ENCODE results near the gene NADSYN1. TPM values are rescaled to one million over a fixed set of nuclear protein-coding genes. Genes with fewer than 3 reads are reported as not detected.
A peak's percentile ranks its signal among the peaks of the same experiment; 100 is the strongest.

NADSYN1 gene
- total and polyA plus RNA-seq, 2 of the 13 experiments (the other 11 are each of a cell fraction or from before 2014, with no cell fraction given), result 35.7 to 51.5 TPM

- no peaks in the 10 kb centered on the region for H3K79me2 ChIP-seq (ENCODE audit: insufficient read depth, low read length)
- TF ChIP-seq TSC22D2 (CRISPR knock-in tag; IDR thresholded peaks at IDR 0.05; ENCODE audit: borderline replicate concordance), result no peak
- peak; percentile 41; the same call in 1 of the 2 replicates for TF ChIP-seq RBFOX2 (IDR thresholded peaks at IDR 0.05; ENCODE audit: low read depth, low read length)
- intact Hi-C loops (cut with micrococcal nuclease; ENCODE audit: unreplicated experiment), result no loop called here
- no peak overlapping the region for H2AFZ ChIP-seq (ENCODE audit: low read length)
- in situ Hi-C loops (cut with HindIII; ENCODE audit: extremely low pct_ligation_motif_present, low pct_unique_long_range_greater_than_20kb), result no loop called here
- peaks cover 19% of the 10 kb centered on the region for H3K4me1 ChIP-seq (ENCODE audit: insufficient read depth, low read length)
- no peak overlapping the region for H3K4me3 ChIP-seq (replicated peaks in 1 of 3; ENCODE audit: insufficient read depth in 1 of 3, low read depth in 2 of 3, low read length in 3 of 3)
- H3K9ac ChIP-seq (ENCODE audit: insufficient read depth, low read depth, low read length), result no peak overlapping the region
- CTCF ChIA-PET (ENCODE audit: low intra/inter-chr PET ratio, low total read pairs), result no interaction called here
- ATAC-seq (no peak), FAIRE-seq (no peak), DNase-seq (ENCODE audit: low spot score) (no peak)
- no peaks in the 10 kb centered on the region for H3K9me3 ChIP-seq (ENCODE audit: low read length)
- H3K4me2 ChIP-seq (ENCODE audit: low read depth, low read length), result no peak overlapping the region
- peaks cover 33% of the 10 kb centered on the region; the same call in 1 of the 2 replicates for H4K20me1 ChIP-seq (ENCODE audit: insufficient read depth, low read length)
- no peak overlapping the region for H3K27ac ChIP-seq (ENCODE audit: extremely low read length, insufficient read depth, low read length)
- BruUV-seq (replicated peaks), result no TSS peak
- WGBS (ENCODE audit: low lambda C conversion rate), result 98% methylated on average over 7 of the region's 13 CpGs
- peaks cover 32 to 68% of the 10 kb centered on the region in 2 experiments for H3K36me3 ChIP-seq (replicated peaks in 1 of 2; ENCODE audit: control insufficient read depth in 1 of 2, insufficient read depth in 2 of 2, low read length in 2 of 2)
- POLR2A ChIA-PET, result interaction anchor here (0.6 to 1.4 kb wide), 2 partner anchors 10 to 15 kb away, joined by 3 read pairs; partner anchors contain the start of genes DHCR7 and NADSYN1
- H3K27me3 ChIP-seq (ENCODE audit: control insufficient read depth in 1 of 2, insufficient read depth in 2 of 2, low read length in 2 of 2), result no peaks in the 10 kb centered on the region
Observed at GRCh38 chr11:71437879-71438278, 15.1 kb upstream of the NADSYN1 start.

- no peak overlapping the region for H3K27ac ChIP-seq (ENCODE audit: extremely low read length, insufficient read depth, low read length)
- peaks cover 37% of the 10 kb centered on the region; the same call in 1 of the 2 replicates for H4K20me1 ChIP-seq (ENCODE audit: insufficient read depth, low read length)
- intact Hi-C loops (cut with micrococcal nuclease; ENCODE audit: unreplicated experiment) (no loop called here), in situ Hi-C loops (cut with HindIII; ENCODE audit: extremely low pct_ligation_motif_present, low pct_unique_long_range_greater_than_20kb) (no loop called here)
- H3K4me3 ChIP-seq (replicated peaks in 1 of 3; ENCODE audit: insufficient read depth in 1 of 3, low read depth in 2 of 3, low read length in 3 of 3), result no peak overlapping the region
- H3K4me1 ChIP-seq (ENCODE audit: insufficient read depth, low read length), result peaks cover 11% of the 10 kb centered on the region
- H3K27me3 ChIP-seq (ENCODE audit: control insufficient read depth in 1 of 2, insufficient read depth in 2 of 2, low read length in 2 of 2), result no peaks in the 10 kb centered on the region
- no TSS peak for BruUV-seq (replicated peaks)
- no peaks in the 10 kb centered on the region for H3K79me2 ChIP-seq (ENCODE audit: insufficient read depth, low read length)
- POLR2A ChIA-PET, result interaction anchor here (1.4 kb wide), 1 partner anchor 10 kb away, joined by 3 read pairs; the partner anchor contains the start of gene DHCR7
- peaks cover 38 to 76% of the 10 kb centered on the region in 2 experiments for H3K36me3 ChIP-seq (replicated peaks in 1 of 2; ENCODE audit: control insufficient read depth in 1 of 2, insufficient read depth in 2 of 2, low read length in 2 of 2)
- no peak for ATAC-seq
- WGBS (ENCODE audit: low lambda C conversion rate), result 97% methylated on average over 19 of the region's 19 CpGs
- H3K9me3 ChIP-seq (ENCODE audit: low read length), result no peaks in the 10 kb centered on the region
- H3K4me2 ChIP-seq (ENCODE audit: low read depth, low read length), result no peak overlapping the region
- DNase-seq (ENCODE audit: low spot score), result no peak
- H3K9ac ChIP-seq (ENCODE audit: insufficient read depth, low read depth, low read length), result no peak overlapping the region
- no peak overlapping the region for H2AFZ ChIP-seq (ENCODE audit: low read length)
- CTCF ChIA-PET (ENCODE audit: low intra/inter-chr PET ratio, low total read pairs), result no interaction called here
- FAIRE-seq, result no peak
- no peak for TF ChIP-seq AKNA (CRISPR knock-in tag; IDR thresholded peaks at IDR 0.05; ENCODE audit: borderline replicate concordance)
- TF ChIP-seq ZNF512B (CRISPR knock-in tag; IDR thresholded peaks at IDR 0.05; ENCODE audit: borderline replicate concordance), result no peak
- no peak for TF ChIP-seq LRRFIP1 (CRISPR knock-in tag; conservative IDR thresholded peaks at IDR 0.05)
Observed at GRCh38 chr11:71438650-71439049, 14.4 kb upstream of the NADSYN1 start.
